SW480 (cell line): Measurements from ENCODE around the gene CTSD.

ENCODE experiments used
- DNase-seq: peaks from one replicate; pipeline ENCODE4 v3.0.0-alpha.2; 2016; ENCODE audit warnings: low spot score

CTSD gene

GRCh38 chr11:1782831-1783724 lies 19.4 kb upstream of the CTSD start:
- peak; percentile 20 for DNase-seq

DNA sequence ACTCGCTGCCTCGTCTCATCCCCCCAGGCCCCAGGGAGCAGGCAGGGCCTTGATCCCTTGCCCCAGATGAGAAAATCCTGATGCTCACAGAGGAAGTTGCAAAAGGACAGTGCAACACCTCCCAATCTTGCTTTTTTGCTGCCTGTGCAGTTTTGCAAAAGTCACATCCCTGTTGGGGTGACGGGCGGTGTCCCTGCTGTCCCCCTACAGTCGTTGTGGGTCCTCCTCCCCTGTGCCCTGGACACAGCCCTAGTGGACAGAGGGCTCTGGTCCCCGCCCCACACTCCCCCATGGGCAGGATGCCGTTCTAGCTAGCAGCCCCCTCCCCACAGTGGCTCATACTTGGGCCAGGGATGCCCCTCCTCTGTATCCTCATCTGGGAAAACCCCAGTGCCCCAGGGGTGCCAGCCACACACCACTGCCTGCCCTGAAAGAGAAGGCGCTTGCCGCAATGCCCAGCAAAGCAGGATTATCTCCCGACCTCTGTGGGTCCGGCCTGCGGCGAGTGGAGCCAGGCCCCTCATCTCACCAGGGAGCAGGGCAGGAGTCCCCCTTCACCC lies 18.4 kb upstream of the CTSD start:
- no peak for DNase-seq

GRCh38 chr11:1781593-1781975 lies 17.9 kb upstream of the CTSD start:
- no peak for DNase-seq

- no peak for DNase-seq
These were observed 17.2 kb upstream of the CTSD start for GRCh38 chr11:1780700-1781592.

- no peak for DNase-seq
These were observed 16.3 kb upstream of the CTSD start for GRCh38 chr11:1779806-1780699.

GRCh38 chr11:1779034-1779805 lies 15.5 kb upstream of the CTSD start:
- DNase-seq, result no peak

- peak; percentile 77 for DNase-seq
These were observed 14.6 kb upstream of the CTSD start for GRCh38 chr11:1778141-1778911.

DNA sequence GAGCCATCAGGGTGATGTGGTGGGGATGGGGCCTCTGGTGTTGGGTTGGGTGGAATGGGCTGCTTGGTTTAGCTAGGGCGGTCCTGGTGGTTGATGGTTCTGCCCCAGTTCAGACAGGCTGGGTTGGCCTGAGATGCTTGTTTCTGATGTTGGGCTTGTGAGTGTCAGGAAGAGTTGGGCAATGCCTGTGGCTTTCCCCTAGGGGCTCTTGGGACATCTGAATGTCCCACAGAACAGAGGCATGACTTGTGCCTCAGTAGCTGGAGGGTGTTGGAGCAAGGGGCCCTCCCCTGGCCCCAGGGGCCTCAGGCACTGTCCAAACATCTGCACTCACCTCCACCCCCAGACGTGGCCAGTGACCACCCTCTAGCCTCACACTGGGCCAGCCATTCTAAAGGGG lies 14.0 kb upstream of the CTSD start:
- DNase-seq, result no peak

DNA sequence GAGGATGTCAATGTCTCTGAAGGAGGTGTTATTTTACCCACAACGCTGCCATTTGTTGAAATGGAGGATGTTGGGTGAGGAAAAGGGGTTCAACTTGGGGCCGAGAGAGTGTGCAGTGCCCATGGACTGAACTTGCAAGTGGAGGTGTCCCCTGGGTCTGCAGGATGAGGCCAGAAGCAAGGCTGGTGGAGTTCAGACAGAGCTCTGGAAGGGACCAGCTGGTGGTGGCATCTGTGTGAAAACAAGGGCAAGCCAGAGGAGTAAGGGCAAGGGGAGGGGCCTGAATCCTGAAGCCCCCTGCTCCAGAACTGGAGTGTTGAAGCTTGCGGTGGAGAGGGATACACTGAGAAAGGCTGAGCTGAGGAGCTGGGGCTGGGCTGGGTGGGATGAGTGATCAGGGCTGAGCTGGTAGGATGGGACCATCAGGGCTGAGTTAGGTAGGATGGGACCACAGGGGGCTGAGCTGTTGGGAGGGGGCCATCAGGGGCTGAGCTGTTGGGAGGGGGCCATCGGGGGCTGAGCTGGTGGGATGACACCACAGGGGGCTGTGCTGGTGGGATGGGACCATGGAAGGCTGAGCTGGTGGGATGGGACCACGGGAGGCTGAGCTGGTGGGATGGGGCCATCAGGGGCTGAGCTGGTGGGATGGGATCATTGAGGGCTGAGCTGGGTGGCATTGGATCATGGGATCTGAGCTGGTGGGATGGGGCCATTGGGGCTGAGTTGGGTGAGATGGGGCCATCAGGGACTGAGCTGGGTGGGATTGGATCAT lies 13.4 kb upstream of the CTSD start:
- DNase-seq, result no peak

GRCh38 chr11:1776331-1776851 lies 12.7 kb upstream of the CTSD start:
- DNase-seq, result no peak

DNA sequence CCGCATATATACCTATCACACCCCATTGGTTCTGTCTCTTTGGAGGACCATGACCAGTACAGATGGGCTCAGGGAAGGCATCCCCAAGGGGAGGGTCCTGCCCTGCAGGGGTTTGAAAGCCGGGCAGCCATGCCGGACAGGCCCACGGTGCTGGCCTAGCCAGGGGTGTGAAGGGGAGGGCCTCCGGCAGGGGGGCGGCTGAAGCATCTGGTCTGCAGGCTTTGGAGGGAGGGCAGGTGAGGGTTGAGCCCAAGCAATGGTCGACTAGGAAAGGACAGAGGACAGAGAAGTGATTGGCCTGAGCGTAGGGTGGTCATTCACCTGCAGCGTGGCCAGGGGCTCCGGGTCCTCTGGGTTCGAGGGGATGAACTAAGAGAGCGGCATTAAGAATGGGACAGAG lies 11.2 kb upstream of the CTSD start:
- DNase-seq, result no peak

DNA sequence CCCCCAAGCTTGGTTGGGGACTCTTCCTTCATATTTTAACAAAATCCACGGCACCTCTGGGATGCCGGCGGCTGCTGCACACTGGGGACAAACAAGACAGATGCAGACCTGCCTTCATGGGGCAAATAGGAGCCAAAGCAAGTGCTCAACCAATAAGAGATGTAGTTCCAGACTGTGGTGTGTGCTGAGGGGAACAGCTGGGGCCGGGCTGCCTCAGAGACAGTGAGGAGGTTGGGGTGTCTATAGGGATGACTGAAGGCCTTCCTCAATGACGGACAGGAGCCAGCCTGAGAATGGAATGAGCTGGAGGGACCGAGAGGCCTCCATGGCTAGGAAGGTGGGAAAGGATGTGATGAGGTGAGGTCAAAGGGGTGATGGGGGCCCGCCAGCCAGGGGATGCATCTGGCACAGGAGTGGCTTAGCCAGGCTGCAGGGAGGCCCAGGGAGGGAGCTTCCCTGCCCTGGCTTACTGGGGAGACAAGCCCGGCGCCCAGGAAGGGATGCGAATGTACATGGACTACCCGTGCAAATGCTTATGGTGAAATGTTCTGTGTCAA lies 10.3 kb upstream of the CTSD start:
- DNase-seq, result no peak

GRCh38 chr11:1773131-1773993 lies 9.6 kb upstream of the CTSD start:
- DNase-seq, result no peak

DNA sequence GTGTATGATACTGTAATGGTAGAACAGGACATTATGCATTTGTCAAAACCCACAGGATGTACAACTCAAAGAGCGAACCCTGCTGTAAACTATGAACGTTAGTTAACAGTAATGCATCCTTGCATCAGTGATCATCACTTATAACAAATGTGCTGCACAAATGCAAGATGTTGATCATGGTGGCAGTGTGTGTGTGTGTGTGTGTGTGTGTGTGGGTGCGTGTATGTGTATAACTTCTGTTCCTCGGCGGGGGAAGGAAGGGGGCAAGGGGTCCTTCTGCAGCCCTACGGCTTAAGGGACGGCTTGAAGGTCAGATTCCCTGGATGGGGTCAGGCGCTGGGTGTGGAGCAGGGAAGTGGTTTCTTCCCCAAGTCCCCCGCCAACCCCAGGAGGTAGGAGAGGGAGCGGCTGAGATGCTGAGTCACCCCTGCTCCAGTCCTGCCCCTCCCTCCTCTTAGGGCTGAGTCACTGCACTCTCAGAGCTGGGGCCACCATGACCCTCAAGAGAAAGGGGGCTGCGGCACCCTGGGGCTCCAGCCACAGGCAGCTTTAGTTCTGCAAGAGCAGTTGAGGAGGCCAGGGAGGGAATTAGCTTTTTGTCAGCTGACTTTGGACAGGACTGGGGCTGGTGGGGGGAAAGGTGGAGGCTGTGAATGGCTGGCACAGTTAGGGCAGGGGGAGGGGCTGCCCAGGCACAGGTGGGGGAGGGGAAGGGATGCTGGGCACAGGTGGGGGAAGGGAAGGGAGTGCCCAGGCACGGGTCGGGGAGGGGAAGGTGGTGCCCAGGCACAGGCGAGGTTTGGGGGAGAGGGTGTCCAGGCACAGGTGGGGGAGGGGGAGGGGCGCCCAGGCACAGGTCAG lies 8.8 kb upstream of the CTSD start:
- DNase-seq, result peak; percentile 88

DNA sequence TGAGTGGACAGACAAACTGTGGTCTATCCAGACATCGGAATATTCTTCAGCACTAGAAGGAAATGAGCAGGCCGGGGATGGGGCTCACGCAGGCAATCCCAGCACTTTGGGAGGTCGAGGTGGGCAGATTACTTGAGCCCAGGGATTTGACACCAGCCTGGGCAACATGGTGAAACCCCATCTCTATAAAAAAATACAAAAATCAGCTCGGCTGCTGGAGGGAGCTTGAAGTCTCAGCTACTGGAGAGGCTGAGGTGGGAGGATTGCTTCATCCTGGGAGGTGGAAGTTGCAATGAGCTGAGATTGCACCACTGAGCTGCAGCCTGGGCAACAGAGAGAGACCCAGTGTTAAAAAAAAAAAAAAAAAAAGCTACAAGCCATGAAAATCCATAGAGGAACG lies 8.0 kb upstream of the CTSD start:
- no peak for DNase-seq

GRCh38 chr11:1771273-1771672 lies 7.5 kb upstream of the CTSD start:
- no peak for DNase-seq

DNA sequence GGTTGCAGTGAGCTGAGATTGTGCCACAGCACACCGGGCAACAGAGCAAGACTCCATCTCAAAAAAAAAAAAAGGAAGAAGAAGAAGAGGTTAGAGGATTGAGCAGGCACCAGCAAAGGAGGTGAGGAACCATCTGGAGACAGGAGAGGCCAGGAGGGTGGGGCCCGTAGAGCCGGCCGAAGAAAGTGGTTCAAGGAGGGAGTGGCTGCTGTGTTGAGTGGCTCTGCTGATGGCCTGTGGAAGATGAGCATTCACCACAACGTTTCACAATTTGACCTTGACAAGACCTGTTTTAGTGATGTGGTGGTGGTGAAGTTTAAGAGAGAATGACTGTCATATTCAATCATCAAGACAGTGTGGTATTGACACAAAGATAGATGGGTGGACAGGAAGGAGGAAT lies 6.8 kb upstream of the CTSD start:
- DNase-seq, result no peak
